Fibroblast of lung (primary cell): Measurements from ENCODE around the gene SORL1-AS1.

Source experiments
- EZH2 ChIP-seq: IDR thresholded peaks from 2 replicates; pipeline ENCODE4 v1.5.1; 2012; ENCODE audit warnings: low read length, control low read depth, mild to moderate bottlenecking; ENCODE audit errors: missing control alignments
- TF ChIP-seq, protein P1 (sequence below), 2 donors: IDR thresholded peaks in 1 of 2; conservative IDR thresholded peaks in 1 of 2; 1 replicate in 1 of 2; 2 replicates in 1 of 2; pipeline ENCODE4 v1.5.1; 2011 to 2012; ENCODE audit warnings: low read length in 2 of 2, control low read depth in 1 of 2, inconsistent platforms in 1 of 2, low read depth in 1 of 2, mild to moderate bottlenecking in 1 of 2

DNA sequence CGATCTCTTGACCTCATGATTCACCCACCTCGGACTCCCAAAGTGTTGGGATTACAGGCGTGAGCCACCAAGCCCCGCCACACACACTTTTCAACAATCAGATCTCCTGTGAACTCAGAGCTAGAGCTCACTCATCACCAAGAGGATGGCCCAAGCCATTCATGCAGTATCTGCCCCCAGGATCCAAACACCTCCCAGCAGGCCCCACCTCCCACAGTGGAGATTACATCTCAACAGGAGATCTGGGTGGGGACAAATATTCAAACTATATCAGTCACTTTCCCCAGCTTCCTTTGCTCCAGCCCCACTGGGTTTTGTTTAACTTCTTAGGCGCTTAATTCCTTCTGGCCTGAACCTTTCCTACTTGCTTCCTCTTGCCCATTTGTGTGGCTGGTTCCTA is 26.9 kb downstream of the SORL1-AS1 start:
- TF ChIP-seq, protein P1, sequence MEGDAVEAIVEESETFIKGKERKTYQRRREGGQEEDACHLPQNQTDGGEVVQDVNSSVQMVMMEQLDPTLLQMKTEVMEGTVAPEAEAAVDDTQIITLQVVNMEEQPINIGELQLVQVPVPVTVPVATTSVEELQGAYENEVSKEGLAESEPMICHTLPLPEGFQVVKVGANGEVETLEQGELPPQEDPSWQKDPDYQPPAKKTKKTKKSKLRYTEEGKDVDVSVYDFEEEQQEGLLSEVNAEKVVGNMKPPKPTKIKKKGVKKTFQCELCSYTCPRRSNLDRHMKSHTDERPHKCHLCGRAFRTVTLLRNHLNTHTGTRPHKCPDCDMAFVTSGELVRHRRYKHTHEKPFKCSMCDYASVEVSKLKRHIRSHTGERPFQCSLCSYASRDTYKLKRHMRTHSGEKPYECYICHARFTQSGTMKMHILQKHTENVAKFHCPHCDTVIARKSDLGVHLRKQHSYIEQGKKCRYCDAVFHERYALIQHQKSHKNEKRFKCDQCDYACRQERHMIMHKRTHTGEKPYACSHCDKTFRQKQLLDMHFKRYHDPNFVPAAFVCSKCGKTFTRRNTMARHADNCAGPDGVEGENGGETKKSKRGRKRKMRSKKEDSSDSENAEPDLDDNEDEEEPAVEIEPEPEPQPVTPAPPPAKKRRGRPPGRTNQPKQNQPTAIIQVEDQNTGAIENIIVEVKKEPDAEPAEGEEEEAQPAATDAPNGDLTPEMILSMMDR (conservative IDR thresholded peaks at IDR 0.05 in 1 of 2, IDR thresholded peaks at IDR 0.05 in 1 of 2; ENCODE audit: low read depth in 1 of 2, low read length in 2 of 2): no peak
- TF ChIP-seq EZH2: no peak
